ENCODE measurements around the gene PRKD1.
"Not testable (repeated sequence)": the region's sequence is repeated elsewhere in the genome, so short reads cannot be mapped to it uniquely, and the experiment has no call there.

The PRKD1 gene

DNA sequence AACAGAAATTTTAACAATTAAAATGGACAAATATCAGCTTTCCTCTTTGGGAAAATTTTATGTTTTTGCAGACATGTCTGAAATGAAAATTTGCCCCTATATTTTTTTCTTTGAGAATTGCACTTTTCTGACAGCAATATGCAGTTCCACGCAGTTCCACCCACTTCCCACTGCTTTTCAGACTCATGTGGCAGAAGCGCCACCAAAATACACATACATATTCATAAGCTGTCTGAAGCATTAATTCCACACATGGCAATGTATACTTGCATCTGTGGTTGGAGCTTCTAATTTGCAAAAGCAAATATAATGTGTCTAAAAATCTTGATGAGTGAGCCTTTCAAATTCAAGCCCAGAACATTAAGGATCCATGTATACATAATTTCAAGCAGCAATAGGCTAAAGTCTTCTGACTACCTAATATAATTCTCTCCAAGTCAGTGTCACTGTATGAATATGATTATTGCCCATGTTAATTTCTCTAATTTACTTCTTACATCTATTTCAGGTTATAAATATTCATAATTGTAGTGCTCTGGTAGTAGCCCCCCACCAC is 129.5 kb downstream of the PRKD1 start:
- DNase-seq: no peak

DNA sequence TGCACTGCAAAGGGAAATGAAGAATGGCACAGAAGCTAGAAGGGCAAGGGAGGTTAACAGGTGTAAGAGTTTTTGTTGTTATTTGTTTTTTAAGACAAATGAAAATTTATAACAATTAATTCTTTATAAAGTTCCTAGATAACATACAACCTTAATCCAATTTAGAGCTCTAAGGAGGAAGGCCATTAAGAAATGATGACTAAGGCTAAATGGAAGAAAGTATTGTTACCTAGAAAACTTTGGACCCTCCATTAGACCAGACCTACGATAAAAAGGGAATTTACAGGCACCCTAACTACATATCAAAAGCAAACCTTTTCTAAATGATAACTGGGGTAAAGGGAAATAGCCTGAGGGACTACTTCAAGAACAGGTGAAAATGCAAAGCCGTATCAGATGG is 130.8 kb downstream of the PRKD1 start:
- no peak for DNase-seq

DNA sequence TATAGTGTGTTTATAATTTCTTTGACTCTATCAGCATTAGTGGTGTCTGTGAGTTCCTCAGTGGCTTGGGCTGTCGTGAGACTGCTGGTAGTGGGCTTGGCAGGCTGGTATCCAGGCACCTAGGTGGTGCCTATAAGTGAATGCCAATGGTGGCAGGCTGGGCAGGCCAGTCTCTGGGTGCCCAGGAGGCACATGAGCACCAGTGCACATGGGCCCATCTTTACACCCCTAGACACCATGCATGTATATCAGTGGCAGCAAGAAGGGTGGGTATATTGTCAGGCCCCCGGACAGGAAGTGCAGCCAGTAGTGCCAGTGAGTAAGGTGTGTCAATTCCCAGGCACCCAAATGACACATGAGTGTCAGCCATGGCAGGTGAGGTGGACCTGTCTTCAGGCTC is 138.2 kb downstream of the PRKD1 start:
- no peak for DNase-seq

- no peak for DNase-seq
Observed at GRCh38 chr14:29788093-29788492, 139.6 kb downstream of the PRKD1 start.

GRCh38 chr14:29783556-29783955 is 144.1 kb downstream of the PRKD1 start:
- no peak for DNase-seq

DNA sequence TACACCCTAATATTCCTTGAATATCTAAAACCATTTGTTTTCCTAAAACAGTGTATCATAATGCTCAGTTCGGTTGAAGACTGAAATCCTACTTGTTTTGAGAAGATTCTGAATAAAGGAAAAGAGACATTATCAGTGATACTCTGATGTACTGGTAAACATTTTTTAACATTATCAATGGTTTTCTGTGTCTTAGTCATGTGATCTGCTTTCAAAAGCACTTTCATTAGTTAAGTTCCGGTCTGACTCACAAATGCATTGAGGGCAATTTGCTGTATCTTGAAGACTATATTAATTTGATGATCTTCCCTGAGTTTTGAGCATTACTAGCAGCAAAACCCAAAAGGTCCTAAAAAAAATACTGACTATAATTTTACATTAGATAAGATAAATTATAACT is 145.6 kb downstream of the PRKD1 start:
- DNase-seq: no peak

- DNase-seq: not testable (repeated sequence)
Observed at GRCh38 chr14:29777142-29777541, 150.5 kb downstream of the PRKD1 start.

GRCh38 chr14:29773990-29774389 is 153.7 kb downstream of the PRKD1 start:
- no peak for DNase-seq

GRCh38 chr14:29763342-29763858 is 164.2 kb downstream of the PRKD1 start:
- no peak for DNase-seq

DNA sequence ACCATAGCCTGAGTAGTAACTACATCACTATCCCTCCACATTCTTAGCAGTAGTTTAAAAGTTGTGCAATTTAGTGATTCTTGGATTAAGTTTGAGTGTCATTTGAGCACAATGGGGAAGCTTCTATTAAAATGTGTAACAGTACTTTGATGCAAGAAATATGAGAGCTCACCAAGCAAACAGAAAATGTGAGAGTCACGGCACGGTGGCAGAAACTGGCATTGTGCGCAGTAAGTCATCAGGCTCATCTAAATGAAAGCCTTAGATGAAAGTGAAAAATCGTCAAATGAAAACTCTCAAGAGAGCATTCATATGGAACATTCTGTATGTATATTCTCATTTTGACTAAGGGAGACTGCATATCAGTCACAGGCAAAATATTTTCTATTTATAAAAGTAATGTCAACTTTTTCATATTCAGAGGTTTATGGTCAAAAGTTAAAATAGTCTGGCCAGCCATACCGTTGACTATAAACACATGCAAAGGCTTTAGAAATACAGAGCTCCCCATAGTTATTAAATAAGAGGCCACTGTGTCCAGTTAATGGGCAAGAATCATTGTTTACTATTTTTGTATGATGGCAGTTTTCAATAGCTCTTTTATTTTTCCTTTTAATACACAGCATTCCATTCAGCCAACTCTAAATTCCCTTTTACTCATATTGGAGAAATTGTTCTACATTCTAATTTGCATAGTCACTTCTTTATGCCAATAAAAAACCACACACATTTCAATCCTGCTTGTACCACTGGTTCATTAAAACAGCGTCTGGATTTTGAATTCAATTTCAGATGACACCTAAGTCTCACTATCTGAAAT is 167.9 kb downstream of the PRKD1 start:
- DNase-seq: no peak

GRCh38 chr14:29757711-29758233 is 169.9 kb downstream of the PRKD1 start:
- DNase-seq: no peak

DNA sequence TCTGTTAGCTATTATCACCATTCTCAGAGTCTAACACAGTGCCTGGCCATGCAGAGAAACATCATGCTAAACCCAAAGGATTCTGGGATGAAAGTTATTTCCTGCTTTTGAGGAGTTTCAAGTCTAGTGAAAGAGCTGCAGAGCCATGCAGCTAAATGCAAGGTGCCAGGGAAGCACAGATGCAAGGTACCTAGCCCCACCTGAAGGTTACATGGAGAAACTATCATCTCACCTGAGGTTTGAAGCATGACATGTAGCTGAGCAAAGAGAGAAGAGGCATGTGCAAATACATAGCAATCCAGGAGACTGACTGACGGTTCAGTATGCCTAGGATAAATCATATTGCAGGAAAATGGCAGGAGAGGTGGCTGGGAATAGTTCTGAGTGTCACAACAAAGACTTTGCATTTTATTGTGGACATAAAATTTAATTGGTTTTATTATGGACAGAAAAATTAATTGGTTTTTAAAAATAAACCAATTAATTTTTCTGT is 170.4 kb downstream of the PRKD1 start:
- DNase-seq: no peak

- DNase-seq: no peak
Observed at GRCh38 chr14:29756019-29756385, 171.6 kb downstream of the PRKD1 start.

DNA sequence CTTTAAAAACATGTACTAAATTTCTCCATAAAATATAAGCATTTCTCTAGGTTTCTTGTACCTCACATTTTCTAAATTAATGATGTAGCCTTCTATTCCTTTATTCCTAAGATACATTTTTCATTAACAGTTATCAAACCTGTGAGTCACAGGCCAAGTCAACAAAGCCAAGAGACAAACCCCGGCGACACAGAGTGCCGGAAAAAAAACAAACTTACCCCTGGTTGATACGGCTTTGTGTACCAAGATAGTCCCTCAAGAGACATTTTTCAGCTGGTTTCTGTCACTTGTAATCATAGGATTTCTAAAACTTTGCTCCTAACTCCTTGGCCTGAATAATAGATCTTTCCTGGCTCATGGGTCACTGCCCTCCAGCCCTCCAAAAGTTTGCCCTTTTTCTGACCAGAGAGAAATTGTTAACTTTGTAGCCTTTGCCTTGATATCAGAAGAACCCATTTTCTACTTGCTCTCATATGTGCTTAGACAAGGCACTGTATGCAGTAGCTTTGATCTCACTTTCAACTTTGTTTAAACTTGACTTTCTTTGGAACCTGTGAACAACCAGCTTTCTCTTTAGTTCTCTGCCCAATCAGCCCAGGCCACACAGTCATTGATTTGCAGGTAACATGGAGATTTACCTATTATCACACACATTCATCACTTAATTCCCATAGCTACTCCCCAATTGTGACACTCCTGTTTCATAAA is 172.2 kb downstream of the PRKD1 start:
- no peak for DNase-seq

DNA sequence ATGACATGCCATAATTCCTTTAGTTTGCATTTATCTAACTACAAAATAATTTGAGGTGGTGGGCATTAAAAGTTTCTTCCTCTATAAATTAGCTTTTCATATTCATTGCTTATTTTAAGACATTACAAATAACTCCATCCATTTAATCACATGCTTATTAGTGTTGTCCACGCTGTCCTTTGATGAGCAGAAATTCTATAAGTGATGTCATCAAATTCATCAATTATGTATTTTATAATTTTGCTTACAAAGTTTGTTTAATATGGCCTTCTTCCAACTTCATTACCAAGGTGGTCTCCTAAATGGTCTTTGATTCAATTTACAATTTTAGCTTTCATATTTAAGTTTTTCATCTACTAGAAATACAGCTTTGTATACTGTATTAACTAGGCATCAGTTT is 173.5 kb downstream of the PRKD1 start:
- no peak for DNase-seq

DNA sequence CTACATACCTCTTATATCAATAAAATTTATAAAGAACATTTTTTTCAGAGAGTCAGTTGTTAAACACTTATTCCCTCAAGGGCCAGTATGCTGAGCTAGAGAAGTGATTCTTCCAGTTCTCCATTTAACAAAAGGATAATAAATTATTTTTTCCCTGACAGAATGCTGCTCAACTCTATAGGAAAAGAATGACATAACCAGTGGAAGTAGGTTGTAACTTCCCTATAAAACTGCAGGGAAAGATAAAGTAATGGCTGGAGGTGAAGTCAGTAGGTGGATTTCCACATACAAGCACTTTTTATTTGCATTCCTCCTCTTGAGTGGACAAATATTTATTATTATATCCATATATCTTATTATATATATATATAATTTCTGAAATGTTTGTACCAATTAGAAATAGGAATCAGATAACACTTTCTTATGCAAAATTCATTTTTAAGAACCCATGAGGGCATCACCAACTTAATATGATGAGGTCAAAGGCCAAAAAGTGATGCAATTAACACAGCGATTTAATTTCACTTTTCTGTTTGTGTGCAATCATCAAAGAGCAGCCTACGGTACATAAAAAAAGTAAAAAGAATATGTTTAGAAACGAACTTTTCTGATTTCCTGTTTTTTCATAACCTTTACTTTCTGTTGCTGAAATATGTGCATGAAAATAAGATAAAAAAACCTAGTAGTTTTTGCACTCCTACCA is 175.3 kb downstream of the PRKD1 start:
- no peak for DNase-seq

DNA sequence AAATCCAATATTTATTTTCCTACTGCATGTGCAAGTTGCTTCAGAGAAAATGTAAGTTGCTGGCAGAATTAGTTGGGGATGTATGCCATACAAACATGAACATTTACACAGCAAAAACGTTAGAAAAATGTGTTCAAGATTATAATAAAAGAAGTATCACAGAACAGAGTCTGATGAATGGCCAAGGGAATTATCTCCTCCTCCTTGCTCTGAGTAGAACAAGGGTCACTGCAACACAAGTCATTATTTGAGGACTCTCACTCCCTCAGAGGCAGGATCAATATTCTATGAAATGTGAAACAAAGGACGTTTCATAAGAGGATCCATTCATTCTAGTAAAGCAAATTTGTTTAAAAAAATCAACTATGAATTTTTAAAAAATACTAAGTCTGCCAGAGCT is 177.8 kb downstream of the PRKD1 start:
- DNase-seq: no peak

DNA sequence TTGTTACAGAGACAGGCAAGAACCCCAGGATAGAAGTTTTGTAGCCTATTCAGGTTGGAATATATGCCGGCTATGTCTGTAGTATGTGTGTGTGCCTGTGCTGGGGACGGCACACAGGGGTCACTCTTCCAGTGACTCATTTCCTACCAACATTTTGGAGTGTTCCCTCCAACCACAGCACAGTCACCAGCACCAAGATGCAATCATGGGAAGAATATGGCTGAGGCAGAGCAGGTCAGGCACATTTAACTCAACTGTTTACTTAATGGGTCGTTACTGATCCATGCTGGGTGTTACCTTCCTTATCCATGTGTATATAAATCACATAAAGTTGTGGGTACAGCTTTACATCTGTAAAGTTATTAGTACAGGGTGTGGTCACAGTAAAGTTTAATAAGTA is 178.3 kb downstream of the PRKD1 start:
- DNase-seq: no peak

GRCh38 chr14:29745863-29746262 is 181.8 kb downstream of the PRKD1 start:
- no peak for DNase-seq

DNA sequence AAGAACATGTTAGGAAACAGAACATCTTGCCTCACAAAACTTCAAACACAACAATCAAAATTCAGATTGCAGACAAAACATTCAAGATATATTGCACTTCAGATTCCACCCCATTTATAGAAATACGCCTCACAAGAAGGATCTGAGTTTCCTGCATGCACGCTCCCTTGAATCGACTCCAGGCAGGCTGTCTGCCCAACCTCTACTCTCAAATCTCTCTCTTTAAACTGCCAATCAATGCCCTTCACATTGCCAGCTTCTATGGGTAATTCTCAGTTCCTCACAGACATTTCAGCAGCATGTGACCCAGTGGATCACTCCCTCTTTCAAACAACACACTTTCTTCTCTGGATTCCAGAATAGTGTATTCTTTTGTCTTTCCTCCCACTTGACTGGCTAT is 184.1 kb downstream of the PRKD1 start:
- DNase-seq: no peak

DNA sequence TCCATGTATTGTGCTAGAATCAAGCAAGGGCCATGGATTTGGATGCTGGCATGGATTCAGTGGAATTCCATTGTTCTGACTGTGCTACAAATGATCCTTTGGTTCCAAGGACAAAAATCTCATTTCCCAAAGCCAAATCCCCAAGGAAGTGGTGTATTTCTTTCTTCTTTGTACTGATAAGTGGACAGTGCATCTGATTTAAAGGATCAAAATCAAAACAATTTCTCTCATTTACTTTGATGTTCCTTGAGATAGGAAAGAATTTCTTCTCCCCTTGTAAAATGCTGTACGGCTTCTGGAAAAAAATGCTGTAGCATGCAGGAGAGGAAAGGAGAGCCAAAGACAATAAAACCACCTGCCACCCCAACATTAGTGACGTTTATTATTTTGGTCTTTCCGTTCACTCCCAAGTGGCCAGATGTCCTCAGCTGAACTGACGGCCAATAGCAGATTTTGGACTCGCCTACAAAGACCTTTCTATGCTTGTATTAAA is 185.7 kb downstream of the PRKD1 start:
- no peak for DNase-seq

DNA sequence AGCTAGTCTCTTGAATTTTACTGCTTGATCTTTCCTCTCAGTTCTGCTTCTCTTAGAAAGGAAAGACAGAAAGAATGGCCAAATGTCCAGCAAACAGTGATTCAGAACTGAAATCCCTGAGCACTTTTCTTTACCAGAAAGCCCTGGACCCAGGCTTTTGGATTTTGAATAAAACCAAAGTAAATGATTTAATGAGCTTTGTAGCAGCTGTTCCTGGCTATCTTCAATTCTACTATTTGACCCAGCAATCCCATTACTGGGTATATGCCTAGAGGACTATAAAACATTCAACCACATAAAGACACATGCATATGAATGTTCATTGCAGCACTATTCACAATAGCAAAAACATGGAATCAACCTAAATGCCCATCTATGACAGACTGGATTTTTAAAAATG is 187.2 kb downstream of the PRKD1 start:
- DNase-seq: no peak

GRCh38 chr14:29738950-29739349 is 188.7 kb downstream of the PRKD1 start:
- DNase-seq: no peak
